ENCODE data around the gene XRCC1. TPM values are rescaled to one million over a fixed set of nuclear protein-coding genes. Genes with fewer than 3 reads are reported as not detected.

XRCC1 gene
- polyA plus RNA-seq, 1 donor from 2014 or later, result 18.6 TPM

DNA sequence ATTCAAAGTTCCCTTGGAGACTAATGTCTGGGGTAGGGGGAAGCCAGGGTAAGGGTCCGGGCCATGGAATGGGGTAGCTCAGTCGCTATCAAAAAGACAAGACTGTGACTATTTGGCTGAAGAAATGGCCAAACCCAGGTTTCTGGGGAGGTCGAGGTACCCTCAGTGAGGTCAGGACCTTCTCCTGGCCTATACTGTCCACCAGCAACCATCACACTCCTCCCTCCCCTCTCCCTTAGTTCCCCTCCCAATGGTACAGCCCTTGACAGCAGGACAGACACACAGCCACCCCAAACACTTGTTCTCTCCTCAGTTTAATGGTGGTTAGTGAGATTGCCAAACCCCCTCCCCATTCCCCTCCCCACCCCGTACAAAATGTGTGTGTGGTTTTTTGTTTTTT, 46.7 kb upstream of the XRCC1 start:
- TF ChIP-seq SMC3 (conservative IDR thresholded peaks at IDR 0.05; ENCODE audit: poor library complexity) (no peak), EP300 (conservative IDR thresholded peaks at IDR 0.05; ENCODE audit: poor library complexity, severe bottlenecking) (no peak), EZH2 (IDR thresholded peaks at IDR 0.05; ENCODE audit: borderline replicate concordance, insufficient read depth, low read length, poor library complexity, severe bottlenecking) (no peak), TAF1 (IDR thresholded peaks at IDR 0.05; ENCODE audit: low read depth) (no peak), MXI1 (conservative IDR thresholded peaks at IDR 0.05; ENCODE audit: poor library complexity, severe bottlenecking) (no peak), RAD21 (conservative IDR thresholded peaks at IDR 0.05) (no peak), POLR2AphosphoS5 (IDR thresholded peaks at IDR 0.05) (no peak)
- TF ChIP-seq, protein P1, sequence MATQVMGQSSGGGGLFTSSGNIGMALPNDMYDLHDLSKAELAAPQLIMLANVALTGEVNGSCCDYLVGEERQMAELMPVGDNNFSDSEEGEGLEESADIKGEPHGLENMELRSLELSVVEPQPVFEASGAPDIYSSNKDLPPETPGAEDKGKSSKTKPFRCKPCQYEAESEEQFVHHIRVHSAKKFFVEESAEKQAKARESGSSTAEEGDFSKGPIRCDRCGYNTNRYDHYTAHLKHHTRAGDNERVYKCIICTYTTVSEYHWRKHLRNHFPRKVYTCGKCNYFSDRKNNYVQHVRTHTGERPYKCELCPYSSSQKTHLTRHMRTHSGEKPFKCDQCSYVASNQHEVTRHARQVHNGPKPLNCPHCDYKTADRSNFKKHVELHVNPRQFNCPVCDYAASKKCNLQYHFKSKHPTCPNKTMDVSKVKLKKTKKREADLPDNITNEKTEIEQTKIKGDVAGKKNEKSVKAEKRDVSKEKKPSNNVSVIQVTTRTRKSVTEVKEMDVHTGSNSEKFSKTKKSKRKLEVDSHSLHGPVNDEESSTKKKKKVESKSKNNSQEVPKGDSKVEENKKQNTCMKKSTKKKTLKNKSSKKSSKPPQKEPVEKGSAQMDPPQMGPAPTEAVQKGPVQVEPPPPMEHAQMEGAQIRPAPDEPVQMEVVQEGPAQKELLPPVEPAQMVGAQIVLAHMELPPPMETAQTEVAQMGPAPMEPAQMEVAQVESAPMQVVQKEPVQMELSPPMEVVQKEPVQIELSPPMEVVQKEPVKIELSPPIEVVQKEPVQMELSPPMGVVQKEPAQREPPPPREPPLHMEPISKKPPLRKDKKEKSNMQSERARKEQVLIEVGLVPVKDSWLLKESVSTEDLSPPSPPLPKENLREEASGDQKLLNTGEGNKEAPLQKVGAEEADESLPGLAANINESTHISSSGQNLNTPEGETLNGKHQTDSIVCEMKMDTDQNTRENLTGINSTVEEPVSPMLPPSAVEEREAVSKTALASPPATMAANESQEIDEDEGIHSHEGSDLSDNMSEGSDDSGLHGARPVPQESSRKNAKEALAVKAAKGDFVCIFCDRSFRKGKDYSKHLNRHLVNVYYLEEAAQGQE (IDR thresholded peaks at IDR 0.05; ENCODE audit: borderline replicate concordance), result no peak
- TF ChIP-seq, protein P2, sequence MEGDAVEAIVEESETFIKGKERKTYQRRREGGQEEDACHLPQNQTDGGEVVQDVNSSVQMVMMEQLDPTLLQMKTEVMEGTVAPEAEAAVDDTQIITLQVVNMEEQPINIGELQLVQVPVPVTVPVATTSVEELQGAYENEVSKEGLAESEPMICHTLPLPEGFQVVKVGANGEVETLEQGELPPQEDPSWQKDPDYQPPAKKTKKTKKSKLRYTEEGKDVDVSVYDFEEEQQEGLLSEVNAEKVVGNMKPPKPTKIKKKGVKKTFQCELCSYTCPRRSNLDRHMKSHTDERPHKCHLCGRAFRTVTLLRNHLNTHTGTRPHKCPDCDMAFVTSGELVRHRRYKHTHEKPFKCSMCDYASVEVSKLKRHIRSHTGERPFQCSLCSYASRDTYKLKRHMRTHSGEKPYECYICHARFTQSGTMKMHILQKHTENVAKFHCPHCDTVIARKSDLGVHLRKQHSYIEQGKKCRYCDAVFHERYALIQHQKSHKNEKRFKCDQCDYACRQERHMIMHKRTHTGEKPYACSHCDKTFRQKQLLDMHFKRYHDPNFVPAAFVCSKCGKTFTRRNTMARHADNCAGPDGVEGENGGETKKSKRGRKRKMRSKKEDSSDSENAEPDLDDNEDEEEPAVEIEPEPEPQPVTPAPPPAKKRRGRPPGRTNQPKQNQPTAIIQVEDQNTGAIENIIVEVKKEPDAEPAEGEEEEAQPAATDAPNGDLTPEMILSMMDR (IDR thresholded peaks at IDR 0.05; ENCODE audit: poor library complexity, severe bottlenecking), result no peak
- peaks cover 18% of the 10 kb centered on the region for H3K79me2 ChIP-seq (replicated peaks; ENCODE audit: insufficient read depth, low read length)
- no peak overlapping the region for H3K4me2 ChIP-seq (ENCODE audit: low read length)
- no peaks in the 10 kb centered on the region for H4K20me1 ChIP-seq (ENCODE audit: insufficient read depth)
- no peak overlapping the region for H3K4me3 ChIP-seq (ENCODE audit: low read length)
- no peaks in the 10 kb centered on the region for H3K9me3 ChIP-seq (ENCODE audit: low read length)
- H2AFZ ChIP-seq (ENCODE audit: low read depth, low read length), result no peak overlapping the region
- no peak overlapping the region for H3K9ac ChIP-seq (ENCODE audit: low read length)
- no peaks in the 10 kb centered on the region for H3K9me2 ChIP-seq (ENCODE audit: insufficient read depth, low read length)
- no peaks in the 10 kb centered on the region for H3K36me3 ChIP-seq (ENCODE audit: insufficient read depth, low read length)
- no peaks in the 10 kb centered on the region for H3K27me3 ChIP-seq (ENCODE audit: insufficient read depth, low read depth, low read length)
- peaks cover 9% of the 10 kb centered on the region for H3F3A ChIP-seq (ENCODE audit: insufficient read depth, low read length, poor library complexity, severe bottlenecking)
- H3K27ac ChIP-seq (ENCODE audit: low read length), result no peak overlapping the region

DNA sequence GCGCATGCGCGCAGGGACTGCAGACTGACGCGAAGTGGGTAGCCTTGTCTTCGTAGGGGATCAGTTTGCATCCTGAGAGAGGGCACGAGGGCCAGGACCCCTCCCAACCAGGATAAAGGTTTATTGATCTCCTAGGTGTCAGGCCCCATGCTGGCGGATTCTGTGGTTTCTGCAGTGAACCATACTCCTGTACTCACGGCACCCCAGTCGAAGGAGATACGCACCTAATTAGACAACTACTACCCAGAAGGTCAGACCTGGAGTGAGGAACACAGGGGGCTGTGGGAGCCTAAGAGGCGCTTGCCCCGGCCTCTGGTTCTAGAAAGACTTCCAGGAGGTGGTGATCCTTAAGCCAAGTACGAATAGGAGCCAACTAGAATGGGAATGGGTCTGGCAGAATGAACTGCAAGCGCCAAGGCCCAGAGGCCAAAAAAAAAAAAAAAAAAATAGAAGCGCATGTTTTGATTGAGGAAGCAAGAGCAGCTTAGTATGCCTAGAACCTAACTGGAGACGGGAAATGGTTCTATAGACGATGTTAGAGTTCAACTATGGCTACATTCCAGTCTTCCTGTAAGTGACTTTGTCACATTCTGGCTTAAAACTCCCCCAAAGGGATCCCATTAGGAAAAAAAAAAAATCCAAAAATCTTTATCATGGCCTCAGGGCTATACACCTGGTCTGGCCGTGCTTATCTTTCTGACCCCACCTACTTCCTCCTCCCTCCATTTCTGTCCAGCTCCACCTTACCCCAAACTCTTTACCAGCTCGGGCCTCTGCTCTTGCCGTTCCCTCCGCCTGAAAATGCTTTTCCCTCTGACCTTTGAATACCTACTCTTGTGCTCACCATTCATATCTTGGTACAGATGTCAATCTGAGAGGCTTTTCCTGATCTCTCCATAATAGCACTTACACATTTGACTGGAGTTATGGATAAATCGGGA, 45.0 kb upstream of the XRCC1 start:
- H3K79me2 ChIP-seq (replicated peaks; ENCODE audit: insufficient read depth, low read length), result peaks cover 35% of the 10 kb centered on the region
- H3K9me2 ChIP-seq (ENCODE audit: insufficient read depth, low read length), result no peaks in the 10 kb centered on the region
- no peaks in the 10 kb centered on the region for H3K36me3 ChIP-seq (ENCODE audit: insufficient read depth, low read length)
- H3K9me3 ChIP-seq (ENCODE audit: low read length), result no peaks in the 10 kb centered on the region
- H3K4me3 ChIP-seq (ENCODE audit: low read length), result peak overlapping the region; percentile 85
- H3K4me2 ChIP-seq (ENCODE audit: low read length), result peak overlapping the region; percentile 83
- H3K27me3 ChIP-seq (ENCODE audit: insufficient read depth, low read depth, low read length), result no peaks in the 10 kb centered on the region
- TF ChIP-seq, protein P1 (IDR thresholded peaks at IDR 0.05; ENCODE audit: borderline replicate concordance), result peak; percentile 7
- no peak for TF ChIP-seq EZH2 (IDR thresholded peaks at IDR 0.05; ENCODE audit: borderline replicate concordance, insufficient read depth, low read length, poor library complexity, severe bottlenecking)
- TF ChIP-seq, protein P2 (IDR thresholded peaks at IDR 0.05; ENCODE audit: poor library complexity, severe bottlenecking), result no peak
- no peak for TF ChIP-seq EP300 (conservative IDR thresholded peaks at IDR 0.05; ENCODE audit: poor library complexity, severe bottlenecking)
- no peak for TF ChIP-seq MXI1 (conservative IDR thresholded peaks at IDR 0.05; ENCODE audit: poor library complexity, severe bottlenecking)
- TF ChIP-seq POLR2AphosphoS5 (IDR thresholded peaks at IDR 0.05), result peak; percentile 7
- no peak for TF ChIP-seq TAF1 (IDR thresholded peaks at IDR 0.05; ENCODE audit: low read depth)
- TF ChIP-seq SMC3 (conservative IDR thresholded peaks at IDR 0.05; ENCODE audit: poor library complexity), result no peak
- TF ChIP-seq RAD21 (conservative IDR thresholded peaks at IDR 0.05), result no peak
- H3K27ac ChIP-seq (ENCODE audit: low read length), result peak overlapping the region; percentile 99
- H3F3A ChIP-seq (ENCODE audit: insufficient read depth, low read length, poor library complexity, severe bottlenecking), result peaks cover 9% of the 10 kb centered on the region
- H4K20me1 ChIP-seq (ENCODE audit: insufficient read depth), result no peaks in the 10 kb centered on the region
- peak overlapping the region; percentile 88 for H2AFZ ChIP-seq (ENCODE audit: low read depth, low read length)
- peak overlapping the region; percentile 97 for H3K9ac ChIP-seq (ENCODE audit: low read length)

Measured in neural cell (in vitro differentiated cells).